Right lobe of liver (tissue), 4 donors: ENCODE data around the gene AUNIP.

Experiments
- POLR2A ChIP-seq: fragments of 450-650 bp; IDR thresholded peaks from one replicate; pipeline ENCODE4 v1.6.1; 2017; ENCODE audit warnings: antibody characterized with exemption, mild to moderate bottlenecking
- TF ChIP-seq, protein P1 (sequence below), 4 donors: fragments of 200-600 bp in 3 of 4; fragments of 450-650 bp in 1 of 4; IDR thresholded peaks; one replicate each; pipeline versions ENCODE4 v1.5.1 to v1.8.0; 2016 to 2022; ENCODE audit warnings: antibody characterized with exemption in 4 of 4, mild to moderate bottlenecking in 2 of 4
- donor health status: DM: no; HTN: no; CAD: no.
- donor health status: DM: no; HTN: no; CAD: no.
- donor health status: DM: no; HTN: yes; CAD: no.

DNA sequence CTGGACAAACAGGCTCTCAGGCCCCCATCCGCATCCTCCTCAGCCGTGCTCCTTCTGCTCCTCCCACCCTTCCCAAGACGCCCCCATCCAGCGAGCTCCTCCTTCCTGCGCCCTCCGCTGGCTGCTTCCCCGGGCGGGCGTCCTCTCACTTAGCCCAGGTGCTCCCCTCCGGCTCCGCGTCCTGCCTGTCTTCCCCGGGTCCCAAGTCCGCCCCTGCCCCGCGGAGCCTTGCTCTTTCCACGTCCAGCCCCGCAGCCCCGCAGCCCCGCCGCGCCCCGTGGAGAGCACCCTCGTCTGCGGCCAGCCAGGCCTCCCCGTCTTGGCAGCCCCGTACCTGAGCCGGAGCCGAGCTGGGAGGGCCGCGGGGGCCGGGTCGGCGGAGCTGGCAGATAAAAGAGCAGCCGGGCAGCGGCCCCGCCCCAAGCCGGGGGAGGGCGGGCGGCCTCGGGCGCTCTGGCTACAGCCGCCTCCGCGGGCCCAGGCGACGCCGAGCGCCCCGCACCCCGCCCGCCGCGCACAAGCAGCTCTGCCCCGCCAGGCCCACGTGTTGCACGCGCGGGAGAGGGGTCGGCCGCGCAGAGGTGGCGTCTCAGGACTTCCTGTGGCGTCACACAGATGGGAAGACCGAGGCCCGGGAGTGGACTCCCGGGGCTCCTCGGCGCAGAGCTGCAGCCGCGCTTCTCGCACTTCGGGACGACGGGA is 16.0 kb upstream of the AUNIP start, which contains the start of gene PAQR7:
- peak; percentile 56 for TF ChIP-seq POLR2A
- TF ChIP-seq, protein P1, sequence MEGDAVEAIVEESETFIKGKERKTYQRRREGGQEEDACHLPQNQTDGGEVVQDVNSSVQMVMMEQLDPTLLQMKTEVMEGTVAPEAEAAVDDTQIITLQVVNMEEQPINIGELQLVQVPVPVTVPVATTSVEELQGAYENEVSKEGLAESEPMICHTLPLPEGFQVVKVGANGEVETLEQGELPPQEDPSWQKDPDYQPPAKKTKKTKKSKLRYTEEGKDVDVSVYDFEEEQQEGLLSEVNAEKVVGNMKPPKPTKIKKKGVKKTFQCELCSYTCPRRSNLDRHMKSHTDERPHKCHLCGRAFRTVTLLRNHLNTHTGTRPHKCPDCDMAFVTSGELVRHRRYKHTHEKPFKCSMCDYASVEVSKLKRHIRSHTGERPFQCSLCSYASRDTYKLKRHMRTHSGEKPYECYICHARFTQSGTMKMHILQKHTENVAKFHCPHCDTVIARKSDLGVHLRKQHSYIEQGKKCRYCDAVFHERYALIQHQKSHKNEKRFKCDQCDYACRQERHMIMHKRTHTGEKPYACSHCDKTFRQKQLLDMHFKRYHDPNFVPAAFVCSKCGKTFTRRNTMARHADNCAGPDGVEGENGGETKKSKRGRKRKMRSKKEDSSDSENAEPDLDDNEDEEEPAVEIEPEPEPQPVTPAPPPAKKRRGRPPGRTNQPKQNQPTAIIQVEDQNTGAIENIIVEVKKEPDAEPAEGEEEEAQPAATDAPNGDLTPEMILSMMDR (IDR thresholded peaks at IDR 0.05), result no peak
